NB4 (cell line): ENCODE results near the gene EGFL7.
A peak's percentile ranks its signal among the peaks of the same experiment; 100 is the strongest.

Experiments
- DNase-seq: peaks from one replicate; pipeline ENCODE4 v3.0.0; 2010; ENCODE audit warnings: low read depth
- H3K4me3 ChIP-seq: one replicate; pipeline ENCODE4 v1.5.1; 2011; ENCODE audit warnings: mild to moderate bottlenecking, low read depth, low read length, moderate library complexity
- MYC ChIP-seq: IDR thresholded peaks from 2 replicates; pipeline ENCODE4 v1.6.1; 2011; ENCODE audit warnings: low read depth, low read length
- POLR2A ChIP-seq: IDR thresholded peaks from 2 replicates; pipeline ENCODE4 v1.6.1; 2011; ENCODE audit warnings: mild to moderate bottlenecking; ENCODE audit not compliant: insufficient read length; ENCODE audit errors: extremely low read depth
- TF ChIP-seq, protein P1 (sequence below): IDR thresholded peaks from one replicate; pipeline ENCODE4 v1.5.1; 2012; ENCODE audit warnings: low read depth, low read length
- TF ChIP-seq, protein P2 (sequence below): IDR thresholded peaks from 2 replicates; pipeline ENCODE4 v1.6.1; 2011; ENCODE audit warnings: low read depth, low read length

Gene EGFL7

GRCh38 chr9:136620441-136621018, 42.2 kb upstream of the EGFL7 start:
- peak; percentile 86 for DNase-seq
- TF ChIP-seq, protein P1, sequence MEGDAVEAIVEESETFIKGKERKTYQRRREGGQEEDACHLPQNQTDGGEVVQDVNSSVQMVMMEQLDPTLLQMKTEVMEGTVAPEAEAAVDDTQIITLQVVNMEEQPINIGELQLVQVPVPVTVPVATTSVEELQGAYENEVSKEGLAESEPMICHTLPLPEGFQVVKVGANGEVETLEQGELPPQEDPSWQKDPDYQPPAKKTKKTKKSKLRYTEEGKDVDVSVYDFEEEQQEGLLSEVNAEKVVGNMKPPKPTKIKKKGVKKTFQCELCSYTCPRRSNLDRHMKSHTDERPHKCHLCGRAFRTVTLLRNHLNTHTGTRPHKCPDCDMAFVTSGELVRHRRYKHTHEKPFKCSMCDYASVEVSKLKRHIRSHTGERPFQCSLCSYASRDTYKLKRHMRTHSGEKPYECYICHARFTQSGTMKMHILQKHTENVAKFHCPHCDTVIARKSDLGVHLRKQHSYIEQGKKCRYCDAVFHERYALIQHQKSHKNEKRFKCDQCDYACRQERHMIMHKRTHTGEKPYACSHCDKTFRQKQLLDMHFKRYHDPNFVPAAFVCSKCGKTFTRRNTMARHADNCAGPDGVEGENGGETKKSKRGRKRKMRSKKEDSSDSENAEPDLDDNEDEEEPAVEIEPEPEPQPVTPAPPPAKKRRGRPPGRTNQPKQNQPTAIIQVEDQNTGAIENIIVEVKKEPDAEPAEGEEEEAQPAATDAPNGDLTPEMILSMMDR: no peak
- TF ChIP-seq POLR2A (no peak), MYC (no peak)
- TF ChIP-seq, protein P2, sequence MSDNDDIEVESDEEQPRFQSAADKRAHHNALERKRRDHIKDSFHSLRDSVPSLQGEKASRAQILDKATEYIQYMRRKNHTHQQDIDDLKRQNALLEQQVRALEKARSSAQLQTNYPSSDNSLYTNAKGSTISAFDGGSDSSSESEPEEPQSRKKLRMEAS: no peak
- no peak overlapping the region for H3K4me3 ChIP-seq

- TF ChIP-seq, protein P1: no peak
- TF ChIP-seq MYC: peak; percentile 55
- TF ChIP-seq, protein P2: 0 out of 2 replicates have a peak, but pooled peaks have one; percentile 9
- peak; percentile 81 for DNase-seq
Measured at GRCh38 chr9:136621019-136621733, 41.5 kb upstream of the EGFL7 start.

GRCh38 chr9:136621734-136622093, 41.0 kb upstream of the EGFL7 start:
- TF ChIP-seq, protein P1: no peak
- TF ChIP-seq MYC (no peak), POLR2A (no peak)
- TF ChIP-seq, protein P2: no peak
- DNase-seq: no peak
- no peak overlapping the region for H3K4me3 ChIP-seq

More at GRCh38 chr9:136621019-136621733, 41.5 kb upstream of the EGFL7 start:
- no peak overlapping the region for H3K4me3 ChIP-seq

DNA sequence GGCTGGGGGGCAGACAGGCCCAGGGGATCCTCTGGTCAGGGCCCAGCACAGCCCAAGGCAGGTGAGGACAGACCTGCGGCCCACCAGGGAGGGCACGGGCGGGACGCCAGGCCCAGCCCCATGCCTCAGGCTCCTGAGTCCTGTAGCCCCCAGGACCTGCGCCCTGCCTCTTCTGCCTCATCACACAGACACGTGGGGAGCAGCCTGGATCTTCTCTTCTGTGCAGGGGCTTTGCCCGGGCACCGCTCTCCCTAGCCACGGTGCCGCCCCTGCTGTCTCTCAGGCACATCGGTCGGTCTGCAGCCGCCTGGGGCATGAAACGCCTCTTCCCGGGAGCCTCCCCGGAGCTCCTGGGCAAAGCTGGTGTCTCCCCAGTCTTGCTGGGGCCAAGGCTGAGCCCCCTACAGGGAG, 40.2 kb upstream of the EGFL7 start:
- H3K4me3 ChIP-seq: no peak overlapping the region
- TF ChIP-seq POLR2A (no peak), MYC (no peak)
- TF ChIP-seq, protein P2: no peak
- TF ChIP-seq, protein P1: no peak
- DNase-seq: no peak

DNA sequence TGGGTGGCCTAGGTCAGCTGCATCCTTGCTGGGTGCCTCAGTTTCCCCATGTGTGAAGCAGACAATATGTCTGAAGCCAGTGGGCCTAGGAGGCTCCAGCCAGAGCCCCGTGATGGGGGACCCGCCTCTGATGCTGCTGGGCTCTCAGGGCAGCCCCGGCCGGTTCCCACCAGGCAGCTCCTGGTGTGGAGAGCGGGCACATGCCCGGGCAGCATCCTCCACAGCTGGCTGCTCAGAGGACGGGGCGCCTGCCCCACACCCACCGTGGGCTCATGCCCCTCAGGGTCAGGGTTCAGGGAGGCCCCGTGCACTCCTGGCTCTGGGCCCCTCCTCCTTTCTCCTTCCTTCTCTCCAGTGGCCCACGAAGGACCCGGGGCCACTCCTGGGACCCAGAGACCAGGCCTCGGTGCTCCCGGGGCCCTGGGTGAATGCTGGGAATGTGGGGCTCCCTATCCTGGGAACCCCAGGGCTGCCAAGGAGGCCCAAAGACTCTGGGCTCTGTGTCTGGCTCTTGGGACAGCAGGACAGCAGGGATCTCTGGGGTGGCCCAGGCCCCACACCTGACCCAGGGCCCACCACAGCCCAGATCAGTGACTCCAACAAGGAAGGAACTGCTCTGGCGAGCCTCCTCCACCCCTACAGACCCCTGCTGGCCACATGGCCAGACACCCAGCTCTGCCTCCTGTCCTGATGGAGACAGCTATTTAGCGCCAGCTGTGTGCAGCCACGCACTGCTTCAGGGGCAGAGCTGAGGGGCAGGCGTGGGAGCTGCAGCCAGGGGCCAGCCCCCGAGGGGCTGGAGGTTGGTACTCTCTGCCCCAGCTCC, 39.5 kb upstream of the EGFL7 start:
- H3K4me3 ChIP-seq: no peak overlapping the region
- no peak for DNase-seq
- TF ChIP-seq, protein P1: no peak
- TF ChIP-seq MYC (no peak), POLR2A (no peak)
- TF ChIP-seq, protein P2: no peak
